ENCODE data around the gene ZNF649. TPM values are rescaled to one million over a fixed set of nuclear protein-coding genes. Genes with fewer than 3 reads are reported as not detected.

Gene ZNF649
- total RNA-seq (2021) (22.9 and 26.3 TPM in 2 replicates), Bru-seq, nascent RNA (percentile 87 among the genes with signal in this experiment), BruChase-seq, experiment 1, labeled RNA remaining after a 2-hour chase (percentile 88 among the genes with signal in this experiment), BruChase-seq, experiment 2, labeled RNA remaining after a 6-hour chase (percentile 70 among the genes with signal in this experiment)
- long read RNA-seq, transcript ZNF649-201 (5 exons, 3,197 nt): major isoform, 24 of 29 reads
- long read RNA-seq, partial matches to known transcripts: 3 of 29 reads
- long read RNA-seq, other reads (novel, unspliced or antisense): 2 of 29 reads

DNA sequence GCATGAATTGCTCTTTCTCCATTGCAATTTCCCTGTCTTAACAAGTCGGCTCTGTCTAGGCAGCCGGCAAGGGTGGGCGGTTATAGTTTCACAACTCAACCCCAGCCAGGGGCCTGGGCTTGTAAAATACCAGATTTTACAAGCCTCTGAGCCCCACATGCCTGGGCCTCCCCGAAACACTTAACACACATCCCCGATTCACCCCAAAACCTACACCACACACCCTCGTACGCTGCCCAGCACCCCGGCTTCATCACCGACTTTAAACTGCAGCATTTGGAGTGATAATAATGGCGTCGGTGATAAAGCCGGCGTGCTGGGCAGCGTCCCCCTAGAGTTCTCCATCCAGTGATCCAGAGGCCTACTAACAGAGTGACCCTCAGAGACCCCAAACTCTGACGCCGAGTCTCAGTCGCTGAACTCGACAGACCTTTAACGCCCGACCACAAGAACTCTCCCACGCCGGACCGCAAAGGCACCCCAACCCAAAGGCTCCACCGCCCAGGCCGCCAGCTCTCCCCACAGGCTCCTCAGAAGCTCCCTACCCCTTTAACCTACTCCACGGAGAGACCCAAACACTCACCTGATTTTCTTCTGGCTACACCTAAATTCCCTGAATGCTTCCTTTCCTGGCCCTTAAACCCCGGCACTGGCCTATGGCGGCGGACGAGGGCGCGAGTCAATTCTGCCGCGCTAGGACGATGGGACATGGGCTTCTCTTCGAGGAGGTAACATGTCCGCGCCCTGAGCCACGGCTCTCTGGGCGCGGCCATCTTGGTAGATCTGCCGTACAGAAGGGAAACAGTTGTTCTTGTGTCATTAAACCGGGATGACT, at the start of gene ZNF649:
Gene ZNF649 (minus strand): TSS at position 687 of the 835 bp plus-strand sequence. CDS start 4,910 bp downstream, outside the sequence.
- Histone ChIP-seq H3K4me3 (ENCODE audit: low read depth, low read length, poor library complexity, severe bottlenecking) (peak within 1 kb of the TSS; percentile 75), H3K4me1 (ENCODE audit: insufficient read depth, low read length, poor library complexity, severe bottlenecking) (no peaks in the 10 kb centered on the region), H3K9me3 (ENCODE audit: low read depth, low read length, poor library complexity, severe bottlenecking) (peaks cover 39% of the 10 kb centered on the region), H3K27ac (ENCODE audit: low read depth, low read length, poor library complexity, severe bottlenecking) (peak within 1 kb of the TSS; percentile 81), H3K27me3 (replicated peaks; ENCODE audit: insufficient read depth, low read depth, low read length, poor library complexity) (no peaks in the 10 kb centered on the region), H3K36me3 (ENCODE audit: insufficient read depth, low read length, poor library complexity, severe bottlenecking) (peaks cover 25% of the 10 kb centered on the region)
- TF ChIP-seq, protein P1, sequence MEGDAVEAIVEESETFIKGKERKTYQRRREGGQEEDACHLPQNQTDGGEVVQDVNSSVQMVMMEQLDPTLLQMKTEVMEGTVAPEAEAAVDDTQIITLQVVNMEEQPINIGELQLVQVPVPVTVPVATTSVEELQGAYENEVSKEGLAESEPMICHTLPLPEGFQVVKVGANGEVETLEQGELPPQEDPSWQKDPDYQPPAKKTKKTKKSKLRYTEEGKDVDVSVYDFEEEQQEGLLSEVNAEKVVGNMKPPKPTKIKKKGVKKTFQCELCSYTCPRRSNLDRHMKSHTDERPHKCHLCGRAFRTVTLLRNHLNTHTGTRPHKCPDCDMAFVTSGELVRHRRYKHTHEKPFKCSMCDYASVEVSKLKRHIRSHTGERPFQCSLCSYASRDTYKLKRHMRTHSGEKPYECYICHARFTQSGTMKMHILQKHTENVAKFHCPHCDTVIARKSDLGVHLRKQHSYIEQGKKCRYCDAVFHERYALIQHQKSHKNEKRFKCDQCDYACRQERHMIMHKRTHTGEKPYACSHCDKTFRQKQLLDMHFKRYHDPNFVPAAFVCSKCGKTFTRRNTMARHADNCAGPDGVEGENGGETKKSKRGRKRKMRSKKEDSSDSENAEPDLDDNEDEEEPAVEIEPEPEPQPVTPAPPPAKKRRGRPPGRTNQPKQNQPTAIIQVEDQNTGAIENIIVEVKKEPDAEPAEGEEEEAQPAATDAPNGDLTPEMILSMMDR (conservative IDR thresholded peaks at IDR 0.05; ENCODE audit: low read depth, low read length): 0 out of 2 replicates have a peak, but pooled peaks have one; percentile 20
- no peak for TF ChIP-seq EZH2 (IDR thresholded peaks at IDR 0.05; ENCODE audit: borderline replicate concordance, low read depth, low read length, poor library complexity, severe bottlenecking)
- ChIA-PET POLR2A (ENCODE audit: low non-redundant PET) (no interaction called here), CTCF (no interaction called here)
- BruUV-seq (replicated peaks): no TSS peak
- intact Hi-C loops (cut with micrococcal nuclease; ENCODE audit: unreplicated experiment): no loop called here
- DNase-seq (ENCODE audit: low spot score): peak; percentile 92

DNA sequence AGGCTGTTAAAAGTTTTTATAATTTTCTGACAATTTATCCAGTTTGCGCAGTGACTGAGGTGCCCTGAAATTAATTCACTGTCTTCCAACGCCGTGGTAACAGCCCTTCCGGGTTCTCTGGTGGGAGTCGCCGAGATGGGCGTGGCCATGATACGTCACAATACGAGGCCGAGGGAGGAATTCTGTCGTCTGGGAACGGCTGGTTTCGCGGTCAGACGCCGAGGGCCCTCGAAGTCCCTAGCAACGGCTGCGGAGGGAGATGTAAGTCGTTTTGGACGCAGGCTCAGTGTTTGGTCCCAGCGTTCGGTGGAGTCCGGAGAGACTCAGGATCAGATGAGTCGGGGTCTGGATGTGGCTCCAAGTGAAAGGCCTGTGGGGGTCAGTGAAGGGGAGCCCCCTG, 44.2 kb upstream of the ZNF649 start:
- intact Hi-C loops (cut with micrococcal nuclease; ENCODE audit: unreplicated experiment): no loop called here
- no TSS peak for BruUV-seq (replicated peaks)
- no peak for TF ChIP-seq EZH2 (IDR thresholded peaks at IDR 0.05; ENCODE audit: borderline replicate concordance, low read depth, low read length, poor library complexity, severe bottlenecking)
- TF ChIP-seq, protein P1 (conservative IDR thresholded peaks at IDR 0.05; ENCODE audit: low read depth, low read length): no peak
- Histone ChIP-seq H3K27me3 (replicated peaks; ENCODE audit: insufficient read depth, low read depth, low read length, poor library complexity) (no peaks in the 10 kb centered on the region), H3K9me3 (ENCODE audit: low read depth, low read length, poor library complexity, severe bottlenecking) (peaks cover 56% of the 10 kb centered on the region), H3K36me3 (ENCODE audit: insufficient read depth, low read length, poor library complexity, severe bottlenecking) (peaks cover 18% of the 10 kb centered on the region), H3K27ac (ENCODE audit: low read depth, low read length, poor library complexity, severe bottlenecking) (no peak overlapping the region), H3K4me3 (ENCODE audit: low read depth, low read length, poor library complexity, severe bottlenecking) (no peak overlapping the region), H3K4me1 (ENCODE audit: insufficient read depth, low read length, poor library complexity, severe bottlenecking) (no peaks in the 10 kb centered on the region)
- ChIA-PET POLR2A (ENCODE audit: low non-redundant PET) (no interaction called here), CTCF (no interaction called here)
- DNase-seq (ENCODE audit: low spot score): peak; percentile 14

DNA sequence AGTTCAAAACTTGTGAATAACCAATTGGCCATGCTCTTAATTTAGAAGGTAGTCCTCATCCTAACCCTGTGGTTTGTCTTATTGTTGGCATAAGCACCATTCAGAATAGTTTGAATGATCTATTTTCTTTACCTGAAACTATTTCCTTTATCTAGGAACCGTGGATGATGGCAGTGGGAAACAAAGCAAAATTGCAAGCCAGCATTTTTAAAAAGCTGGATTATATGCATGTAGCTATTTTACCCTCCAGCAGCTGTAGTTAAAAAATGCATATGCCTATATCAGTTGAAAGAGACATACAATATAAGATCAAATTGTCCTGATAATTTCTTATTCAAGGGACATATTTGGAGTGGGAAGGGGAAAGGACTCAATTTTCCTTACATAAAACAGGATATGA, 41.8 kb upstream of the ZNF649 start:
- H3K36me3 ChIP-seq (ENCODE audit: insufficient read depth, low read length, poor library complexity, severe bottlenecking): peaks cover 42% of the 10 kb centered on the region
- intact Hi-C loops (cut with micrococcal nuclease; ENCODE audit: unreplicated experiment): no loop called here
- CTCF ChIA-PET: no interaction called here

More for the DNA sequence above, 41.8 kb upstream of the ZNF649 start:
- no TSS peak for BruUV-seq (replicated peaks)
- no peak for DNase-seq (ENCODE audit: low spot score)
- POLR2A ChIA-PET (ENCODE audit: low non-redundant PET): no interaction called here
- no peaks in the 10 kb centered on the region for H3K27me3 ChIP-seq (replicated peaks; ENCODE audit: insufficient read depth, low read depth, low read length, poor library complexity)
- H3K4me1 ChIP-seq (ENCODE audit: insufficient read depth, low read length, poor library complexity, severe bottlenecking): no peaks in the 10 kb centered on the region
- H3K27ac ChIP-seq (ENCODE audit: low read depth, low read length, poor library complexity, severe bottlenecking): no peak overlapping the region
- H3K4me3 ChIP-seq (ENCODE audit: low read depth, low read length, poor library complexity, severe bottlenecking): no peak overlapping the region
- TF ChIP-seq, protein P1 (conservative IDR thresholded peaks at IDR 0.05; ENCODE audit: low read depth, low read length): no peak
- no peak for TF ChIP-seq EZH2 (IDR thresholded peaks at IDR 0.05; ENCODE audit: borderline replicate concordance, low read depth, low read length, poor library complexity, severe bottlenecking)
- H3K9me3 ChIP-seq (ENCODE audit: low read depth, low read length, poor library complexity, severe bottlenecking): peaks cover 76% of the 10 kb centered on the region

Data from A673 (cell line).